BE2C (cell line): ENCODE results near the gene PRDM16.
A peak's percentile ranks its signal among the peaks of the same experiment; 100 is the strongest.

Experiments used
- DNase-seq: peaks from one replicate; pipeline ENCODE4 v3.0.0-alpha.2; 2020
- H3K27me3 ChIP-seq: fragments of 250-450 bp; sonication (Bioruptor Pico); 2 replicates; pipeline ENCODE4 v1.5.1; 2020; ENCODE audit warnings: mild to moderate bottlenecking
- H3K36me3 ChIP-seq: fragments of 250-450 bp; sonication (Bioruptor Pico); 2 replicates; pipeline ENCODE4 v1.5.1; 2020; ENCODE audit warnings: mild to moderate bottlenecking
- H3K4me1 ChIP-seq: fragments of 250-450 bp; sonication (Bioruptor Pico); 2 replicates; pipeline ENCODE4 v1.5.1; 2020
- H3K4me3 ChIP-seq: 2 replicates; pipeline ENCODE4 v1.5.1; 2011; ENCODE audit warnings: low read depth, low read length
- H3K9me3 ChIP-seq: fragments of 250-450 bp; sonication (Bioruptor Pico); 2 replicates; pipeline ENCODE4 v1.5.1; 2020
- TF ChIP-seq, protein P1 (sequence below): IDR thresholded peaks from 2 replicates; pipeline ENCODE4 v1.5.1; 2012; ENCODE audit warnings: mild to moderate bottlenecking, low read depth, low read length

The PRDM16 gene

DNA sequence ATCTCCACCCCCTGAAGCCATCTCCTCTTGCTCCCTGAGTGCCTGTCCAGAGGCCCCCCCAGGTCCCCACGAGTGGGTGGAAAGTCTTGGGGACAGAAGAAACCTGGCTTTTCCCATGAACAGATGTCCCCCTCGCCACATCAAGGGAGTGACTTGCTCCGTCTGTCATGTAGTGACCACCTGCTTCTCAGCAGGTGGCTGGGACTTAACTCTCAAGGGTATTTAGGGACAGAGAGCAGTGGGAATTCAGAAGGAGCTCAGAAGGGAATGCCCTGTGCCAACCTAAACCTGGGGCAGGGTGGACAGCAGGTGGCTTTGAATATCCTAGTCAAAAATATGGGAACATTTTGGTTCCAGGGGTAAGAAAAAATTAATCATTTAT is 139.8 kb downstream of the PRDM16 start:
- DNase-seq: no peak
- TF ChIP-seq, protein P1, sequence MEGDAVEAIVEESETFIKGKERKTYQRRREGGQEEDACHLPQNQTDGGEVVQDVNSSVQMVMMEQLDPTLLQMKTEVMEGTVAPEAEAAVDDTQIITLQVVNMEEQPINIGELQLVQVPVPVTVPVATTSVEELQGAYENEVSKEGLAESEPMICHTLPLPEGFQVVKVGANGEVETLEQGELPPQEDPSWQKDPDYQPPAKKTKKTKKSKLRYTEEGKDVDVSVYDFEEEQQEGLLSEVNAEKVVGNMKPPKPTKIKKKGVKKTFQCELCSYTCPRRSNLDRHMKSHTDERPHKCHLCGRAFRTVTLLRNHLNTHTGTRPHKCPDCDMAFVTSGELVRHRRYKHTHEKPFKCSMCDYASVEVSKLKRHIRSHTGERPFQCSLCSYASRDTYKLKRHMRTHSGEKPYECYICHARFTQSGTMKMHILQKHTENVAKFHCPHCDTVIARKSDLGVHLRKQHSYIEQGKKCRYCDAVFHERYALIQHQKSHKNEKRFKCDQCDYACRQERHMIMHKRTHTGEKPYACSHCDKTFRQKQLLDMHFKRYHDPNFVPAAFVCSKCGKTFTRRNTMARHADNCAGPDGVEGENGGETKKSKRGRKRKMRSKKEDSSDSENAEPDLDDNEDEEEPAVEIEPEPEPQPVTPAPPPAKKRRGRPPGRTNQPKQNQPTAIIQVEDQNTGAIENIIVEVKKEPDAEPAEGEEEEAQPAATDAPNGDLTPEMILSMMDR: no peak
- Histone ChIP-seq H3K27me3 (no peaks in the 10 kb centered on the region), H3K9me3 (no peaks in the 10 kb centered on the region), H3K36me3 (no peaks in the 10 kb centered on the region), H3K4me1 (no peaks in the 10 kb centered on the region), H3K4me3 (no peak overlapping the region)

DNA sequence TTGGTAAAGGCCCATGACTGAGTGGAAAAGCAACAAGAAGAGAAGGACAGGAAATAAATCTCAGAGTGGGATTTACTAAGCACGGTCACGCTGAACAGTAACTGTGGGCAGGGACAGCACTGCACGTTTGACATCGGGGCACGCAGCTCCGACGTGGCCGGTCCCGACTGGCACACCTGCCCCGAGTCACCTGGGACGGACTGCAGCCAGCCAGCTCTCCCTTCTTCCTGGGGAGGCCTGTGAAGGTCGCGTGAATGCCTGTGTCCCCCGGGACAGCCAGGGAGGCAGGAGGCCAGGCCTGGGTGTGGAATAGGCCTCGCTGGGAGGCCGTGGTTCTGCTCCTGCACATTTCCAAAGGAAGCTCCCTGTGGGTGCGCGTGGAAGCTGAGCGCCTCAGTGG is 140.2 kb downstream of the PRDM16 start:
- no peaks in the 10 kb centered on the region for H3K4me1 ChIP-seq
- H3K27me3 ChIP-seq: no peaks in the 10 kb centered on the region
- TF ChIP-seq, protein P1: no peak
- no peak for DNase-seq
- H3K4me3 ChIP-seq: no peak overlapping the region
- no peaks in the 10 kb centered on the region for H3K9me3 ChIP-seq
- no peaks in the 10 kb centered on the region for H3K36me3 ChIP-seq

DNA sequence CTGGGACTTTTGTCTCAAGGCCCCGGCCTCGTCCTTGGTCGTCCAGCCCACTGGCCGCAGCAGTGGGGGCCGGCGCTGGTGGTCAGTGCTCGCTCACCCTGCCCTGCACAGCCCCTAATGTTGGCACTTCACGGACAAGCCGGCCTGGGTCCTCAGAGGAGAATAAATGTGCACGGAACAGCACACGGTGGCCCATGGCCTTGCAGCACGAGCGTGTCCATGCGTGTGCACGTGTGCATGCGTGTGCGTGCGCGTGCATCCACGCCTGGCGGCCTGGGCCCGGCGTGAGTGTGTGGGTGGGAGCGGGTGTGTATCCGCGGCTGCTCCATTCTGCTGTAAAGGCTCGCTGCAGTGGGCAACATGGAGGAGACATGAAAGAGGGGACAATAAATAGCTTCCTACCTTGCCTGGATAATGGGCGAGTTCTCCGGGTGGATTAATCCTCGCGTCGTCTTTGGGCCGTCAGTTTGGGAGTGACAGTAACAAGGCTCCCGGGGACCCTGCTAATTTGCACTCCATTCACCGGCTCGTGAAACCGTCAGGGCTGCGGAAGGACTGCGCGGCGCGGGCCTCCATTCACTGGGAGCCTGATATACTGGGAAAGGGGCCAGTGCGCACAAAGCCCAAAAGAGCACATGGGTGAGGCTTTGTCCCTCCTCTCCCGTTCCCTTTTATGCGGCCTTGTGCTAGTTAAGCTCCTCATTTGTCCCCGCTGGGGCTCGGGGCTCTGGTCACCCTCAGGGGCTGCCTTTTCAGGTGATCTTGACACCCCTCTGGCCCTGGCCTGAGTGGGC is 142.8 kb downstream of the PRDM16 start:
- no peak for DNase-seq
- Histone ChIP-seq H3K4me1 (no peaks in the 10 kb centered on the region), H3K27me3 (no peaks in the 10 kb centered on the region), H3K4me3 (no peak overlapping the region), H3K9me3 (no peaks in the 10 kb centered on the region), H3K36me3 (no peaks in the 10 kb centered on the region)
- TF ChIP-seq, protein P1: no peak

DNA sequence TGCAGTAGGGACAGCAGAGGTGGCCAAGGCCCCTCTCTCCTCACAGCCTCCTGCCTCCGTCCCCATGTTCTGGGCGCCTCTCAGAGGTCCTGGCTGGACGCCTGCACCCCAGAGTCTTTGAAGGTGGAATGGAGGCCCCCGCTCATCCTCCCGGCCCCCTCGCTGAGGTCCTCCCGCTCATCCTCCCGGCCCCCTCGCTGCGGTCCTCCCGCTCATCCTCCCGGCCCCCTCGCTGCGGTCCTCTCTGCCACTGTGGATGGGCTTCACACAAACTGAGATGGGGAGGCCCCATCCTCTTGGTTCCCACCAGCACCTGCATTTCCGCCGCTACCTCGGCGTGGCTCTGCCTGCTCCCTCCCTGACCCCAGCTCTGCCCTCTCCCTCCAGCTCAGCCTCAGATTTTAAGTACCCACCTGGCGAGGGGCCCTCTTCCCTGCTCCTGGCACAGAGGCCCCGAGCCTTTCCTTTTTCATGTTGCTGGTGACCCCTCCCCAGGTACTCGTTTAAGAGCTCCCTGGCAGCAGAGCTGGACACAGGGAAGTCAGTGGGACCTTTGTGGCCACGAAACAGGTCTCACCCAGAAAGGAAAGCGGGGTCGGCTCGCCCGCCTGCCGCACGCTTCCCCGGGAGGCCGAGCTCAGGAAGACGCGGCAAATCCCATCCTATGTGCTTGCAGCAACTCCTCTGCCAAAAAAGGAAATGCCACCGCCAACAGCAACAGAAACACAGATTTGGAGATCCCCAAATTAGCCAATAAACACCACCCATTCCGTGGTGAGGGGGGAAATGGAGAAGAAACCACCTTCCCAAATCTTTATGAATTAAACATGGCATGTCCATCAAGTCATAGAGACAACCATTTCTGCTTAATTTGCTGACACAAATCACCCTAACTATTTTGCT is 143.7 kb downstream of the PRDM16 start:
- Histone ChIP-seq H3K4me1 (no peaks in the 10 kb centered on the region), H3K27me3 (no peaks in the 10 kb centered on the region), H3K4me3 (no peak overlapping the region), H3K36me3 (no peaks in the 10 kb centered on the region), H3K9me3 (no peaks in the 10 kb centered on the region)
- TF ChIP-seq, protein P1: no peak
- DNase-seq: no peak

GRCh38 chr1:3213730-3214129 is 144.7 kb downstream of the PRDM16 start:
- H3K9me3 ChIP-seq: no peaks in the 10 kb centered on the region
- no peaks in the 10 kb centered on the region for H3K36me3 ChIP-seq
- DNase-seq: peak; percentile 18
- H3K4me3 ChIP-seq: no peak overlapping the region
- H3K4me1 ChIP-seq: no peaks in the 10 kb centered on the region
- TF ChIP-seq, protein P1: no peak
- H3K27me3 ChIP-seq: peaks cover 4% of the 10 kb centered on the region
